ENCODE measurements around the gene SETD9. TPM values are rescaled to one million over a fixed set of nuclear protein-coding genes. Genes with fewer than 3 reads are reported as not detected.

SETD9 gene
- total RNA-seq, 1 donor from 2014 or later = 15.8 TPM

DNA sequence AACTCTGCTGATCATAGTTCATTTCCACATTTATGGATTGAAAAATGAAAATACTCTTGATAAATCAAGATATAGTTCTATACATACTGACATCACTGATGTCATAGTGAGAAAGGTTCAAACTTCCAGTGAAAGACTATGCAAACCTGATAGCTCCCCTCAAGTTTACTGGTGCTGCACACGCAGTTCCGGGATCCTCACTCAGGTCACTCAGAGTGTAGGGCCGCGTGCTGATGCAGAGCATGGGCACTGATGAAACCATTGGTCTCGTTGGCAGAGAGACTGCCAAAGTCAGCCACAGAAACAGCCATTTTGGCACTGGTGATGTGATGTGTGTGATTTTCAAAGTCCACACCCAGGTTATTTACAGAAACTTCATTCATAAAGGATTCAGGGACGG is 13.5 kb downstream of the SETD9 start:
- Mint-ChIP-seq H3K36me3 (ENCODE audit: unreplicated experiment) (peaks cover 11% of the 10 kb centered on the region), H3K4me3 (ENCODE audit: unreplicated experiment) (no peak overlapping the region), H3K4me1 (ENCODE audit: low read depth, unreplicated experiment) (no peaks in the 10 kb centered on the region), H3K27ac (ENCODE audit: unreplicated experiment) (no peak overlapping the region), H3K27me3 (ENCODE audit: unreplicated experiment) (no peaks in the 10 kb centered on the region), H3K9me3 (ENCODE audit: unreplicated experiment) (no peaks in the 10 kb centered on the region)
- DNase-seq = no peak
- no peak for TF ChIP-seq CTCF (IDR thresholded peaks at IDR 0.05; ENCODE audit: partially characterized antibody, unreplicated experiment)

- Mint-ChIP-seq H3K36me3 (ENCODE audit: unreplicated experiment) (no peaks in the 10 kb centered on the region), H3K27ac (ENCODE audit: unreplicated experiment) (no peak overlapping the region), H3K4me3 (ENCODE audit: unreplicated experiment) (no peak overlapping the region), H3K4me1 (ENCODE audit: low read depth, unreplicated experiment) (no peaks in the 10 kb centered on the region), H3K27me3 (ENCODE audit: unreplicated experiment) (no peaks in the 10 kb centered on the region), H3K9me3 (ENCODE audit: unreplicated experiment) (no peaks in the 10 kb centered on the region)
- no peak for TF ChIP-seq CTCF (IDR thresholded peaks at IDR 0.05; ENCODE audit: partially characterized antibody, unreplicated experiment)
- no peak for DNase-seq
Observed at GRCh38 chr5:56934325-56934724, 24.9 kb downstream of the SETD9 start.

GRCh38 chr5:56938858-56939257 is 29.5 kb downstream of the SETD9 start:
- H3K4me3 Mint-ChIP-seq (ENCODE audit: unreplicated experiment) = no peak overlapping the region
- no peak for TF ChIP-seq CTCF (IDR thresholded peaks at IDR 0.05; ENCODE audit: partially characterized antibody, unreplicated experiment)
- peaks cover 5% of the 10 kb centered on the region for H3K27me3 Mint-ChIP-seq (ENCODE audit: unreplicated experiment)
- H3K36me3 Mint-ChIP-seq (ENCODE audit: unreplicated experiment) = no peaks in the 10 kb centered on the region
- H3K27ac Mint-ChIP-seq (ENCODE audit: unreplicated experiment) = no peak overlapping the region
- H3K9me3 Mint-ChIP-seq (ENCODE audit: unreplicated experiment) = no peaks in the 10 kb centered on the region
- no peak for DNase-seq
- peaks cover 4% of the 10 kb centered on the region for H3K4me1 Mint-ChIP-seq (ENCODE audit: low read depth, unreplicated experiment)

- DNase-seq = no peak
- Mint-ChIP-seq H3K27ac (ENCODE audit: unreplicated experiment) (no peak overlapping the region), H3K4me3 (ENCODE audit: unreplicated experiment) (no peak overlapping the region), H3K27me3 (ENCODE audit: unreplicated experiment) (peaks cover 5% of the 10 kb centered on the region), H3K4me1 (ENCODE audit: low read depth, unreplicated experiment) (peaks cover 5% of the 10 kb centered on the region), H3K36me3 (ENCODE audit: unreplicated experiment) (no peaks in the 10 kb centered on the region), H3K9me3 (ENCODE audit: unreplicated experiment) (no peaks in the 10 kb centered on the region)
- TF ChIP-seq CTCF (IDR thresholded peaks at IDR 0.05; ENCODE audit: partially characterized antibody, unreplicated experiment) = no peak
Observed at GRCh38 chr5:56941981-56942380, 32.6 kb downstream of the SETD9 start.

- no peak for DNase-seq
- no peak for TF ChIP-seq CTCF (IDR thresholded peaks at IDR 0.05; ENCODE audit: partially characterized antibody, unreplicated experiment)
- Mint-ChIP-seq H3K9me3 (ENCODE audit: unreplicated experiment) (peaks cover 6% of the 10 kb centered on the region), H3K4me3 (ENCODE audit: unreplicated experiment) (no peak overlapping the region), H3K27me3 (ENCODE audit: unreplicated experiment) (peaks cover 5% of the 10 kb centered on the region), H3K36me3 (ENCODE audit: unreplicated experiment) (no peaks in the 10 kb centered on the region), H3K27ac (ENCODE audit: unreplicated experiment) (no peak overlapping the region), H3K4me1 (ENCODE audit: low read depth, unreplicated experiment) (peaks cover 5% of the 10 kb centered on the region)
Observed at GRCh38 chr5:56947052-56947451, 37.7 kb downstream of the SETD9 start.
